HG02571 (cell line): ENCODE results near the gene MITD1.
"Not testable (repeated sequence)": the region's sequence is repeated elsewhere in the genome, so short reads cannot be mapped to it uniquely, and the experiment has no call there.

Source experiments
- ATAC-seq: cut with Tn5 transposase; IDR thresholded peaks from one replicate; pipeline ENCODE4 v1.9.1; 2021; ENCODE audit warnings: mild to moderate bottlenecking, moderate library complexity; ENCODE audit not compliant: unreplicated experiment

The MITD1 gene

DNA sequence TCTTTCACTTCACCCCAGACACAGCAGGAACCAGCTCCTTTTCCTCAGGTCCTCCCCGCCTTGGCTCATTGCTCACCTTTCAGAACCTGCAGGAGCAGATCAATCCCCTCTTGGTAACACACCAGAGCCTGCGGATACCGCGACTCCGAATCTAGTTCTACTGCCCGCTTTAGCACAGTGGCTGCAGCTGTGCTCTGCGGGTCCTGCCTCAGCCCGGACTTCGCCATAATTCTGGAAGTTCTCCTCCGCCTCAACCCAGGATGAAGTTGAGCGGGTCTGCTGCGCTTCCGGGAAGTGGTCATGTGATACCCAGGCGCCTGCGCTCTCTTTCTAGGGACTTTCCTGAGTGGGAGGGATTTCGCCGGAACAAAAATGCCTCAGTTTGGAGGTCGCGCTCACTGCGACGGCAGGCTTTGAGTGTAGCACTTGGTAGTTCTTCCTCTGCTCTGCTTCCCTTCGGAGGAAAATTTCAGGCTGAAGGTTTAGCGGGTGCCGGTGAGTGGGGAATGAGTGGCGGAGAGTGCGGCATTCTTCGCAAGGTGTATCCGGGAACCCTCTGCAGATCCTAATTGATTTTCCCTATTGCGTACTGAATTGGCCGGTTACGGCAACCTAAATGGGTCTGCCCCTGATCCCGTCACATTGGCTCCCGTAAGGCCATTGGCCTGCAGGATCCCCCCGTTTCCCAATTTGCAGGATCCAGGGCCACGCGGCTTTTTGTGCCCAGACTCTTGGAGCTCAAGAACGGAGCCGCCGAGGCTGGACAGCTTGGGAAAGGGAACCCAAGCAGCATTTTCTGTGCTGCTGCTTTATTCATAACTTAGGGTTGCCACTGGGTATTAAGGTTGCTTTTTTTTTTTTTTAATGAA is at the start of gene MITD1, which contains the start of gene MRPL30:
Gene MITD1, minus strand, starts transcription at position 304 of the 869 bp plus-strand sequence. Its CDS starts 77 bp downstream, at position 227.
Gene MRPL30, plus strand, starts transcription at position 430 of the 869 bp plus-strand sequence. CDS start 5,020 bp downstream, outside the sequence.
- peak; percentile 96 for ATAC-seq

DNA sequence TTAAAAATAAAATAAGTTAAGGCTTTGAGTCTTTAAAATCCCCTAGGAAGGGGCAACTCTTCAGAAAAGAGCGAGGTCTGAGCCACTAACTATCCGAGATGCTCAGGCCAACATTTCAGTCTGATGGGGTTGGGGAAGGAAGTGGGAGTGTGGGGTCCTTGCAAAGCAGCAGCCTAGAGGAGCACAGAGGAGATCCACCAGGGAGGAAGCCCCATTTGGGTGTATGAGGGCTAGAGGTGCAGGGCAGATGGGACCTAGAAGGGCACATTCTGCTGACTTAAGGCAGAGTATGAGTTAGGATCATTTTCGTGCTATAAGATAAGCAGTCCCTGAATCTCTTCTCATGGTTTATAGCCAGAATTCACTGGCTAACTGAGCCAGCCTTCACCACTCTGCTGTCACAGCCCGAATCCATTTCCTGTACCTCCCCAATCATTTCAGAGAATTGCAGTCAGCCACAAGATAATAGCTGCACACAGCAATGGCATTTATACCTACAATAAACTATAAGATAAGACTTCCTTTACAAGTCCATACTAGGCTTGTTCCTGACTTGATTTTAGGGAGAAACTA is 37.2 kb upstream of the MITD1 start:
- no peak for ATAC-seq

DNA sequence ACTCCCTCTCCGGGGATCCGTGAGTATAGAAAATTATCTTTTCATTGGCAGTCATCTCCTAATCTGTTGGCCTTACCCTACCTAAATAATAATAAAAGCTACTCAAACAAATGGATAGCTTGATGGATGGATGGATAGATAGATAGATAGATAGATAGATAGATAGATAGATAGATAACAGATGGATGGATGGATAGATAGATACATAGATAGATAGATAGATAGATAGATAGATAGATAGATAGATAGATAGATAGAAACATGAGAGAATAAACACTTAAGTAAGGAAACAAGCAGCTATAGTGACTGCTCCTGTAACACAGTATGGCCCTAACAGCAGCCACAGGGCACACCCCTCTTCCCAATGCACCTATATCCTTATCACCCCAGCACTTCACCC is 35.2 kb upstream of the MITD1 start:
- ATAC-seq, result no peak

DNA sequence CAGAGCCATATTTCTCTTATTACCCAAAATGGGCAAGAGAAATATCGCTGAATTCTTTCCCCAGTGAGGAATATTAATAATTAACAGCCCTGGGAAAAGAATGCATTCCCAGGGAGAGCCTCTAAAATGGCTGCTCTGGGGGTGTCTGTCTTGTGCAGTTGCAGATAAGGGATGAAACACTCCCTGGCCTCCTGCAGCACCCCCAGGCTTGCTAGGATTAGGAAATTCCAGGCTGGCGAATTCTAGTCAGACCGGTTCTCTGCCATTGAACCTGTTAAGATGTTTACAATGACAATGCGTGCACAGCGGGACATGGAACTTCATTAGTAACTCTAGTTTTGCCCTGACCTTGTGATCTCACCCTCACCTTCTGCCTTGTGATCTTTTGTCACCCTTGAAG is 24.6 kb upstream of the MITD1 start:
- no peak for ATAC-seq

DNA sequence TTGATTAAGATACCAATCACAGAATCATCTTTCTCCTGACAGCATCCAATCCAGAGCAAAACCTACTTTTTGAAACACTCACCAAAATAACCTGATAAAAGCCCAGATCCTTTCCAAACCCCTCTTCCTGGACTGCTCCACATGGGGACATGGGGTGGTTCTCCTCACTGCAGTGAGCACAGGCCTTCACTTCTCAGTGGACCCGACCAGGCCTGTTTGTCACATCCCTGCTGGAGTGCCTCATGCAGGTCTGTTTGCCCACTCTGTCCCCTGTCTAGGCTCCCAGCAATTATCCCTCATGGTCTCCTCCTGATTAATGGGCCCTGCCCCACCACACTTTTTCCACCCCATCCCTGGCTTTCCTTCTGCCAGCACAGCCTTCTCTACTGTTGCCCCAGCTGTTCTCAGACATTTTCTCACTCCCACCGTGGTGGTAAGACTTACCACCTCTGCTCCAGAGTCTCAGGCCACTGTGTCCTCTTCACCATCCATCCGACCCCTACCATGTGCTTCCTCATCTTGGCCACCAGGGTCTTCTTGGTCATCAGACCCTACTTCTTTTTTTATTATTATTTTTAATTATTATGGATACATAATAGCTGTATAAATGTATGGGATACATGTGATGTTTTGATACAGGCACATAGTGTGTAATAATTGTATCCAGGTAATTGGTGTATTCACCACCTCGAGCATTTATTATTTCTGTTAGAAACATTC is 21.3 kb upstream of the MITD1 start:
- no peak for ATAC-seq

DNA sequence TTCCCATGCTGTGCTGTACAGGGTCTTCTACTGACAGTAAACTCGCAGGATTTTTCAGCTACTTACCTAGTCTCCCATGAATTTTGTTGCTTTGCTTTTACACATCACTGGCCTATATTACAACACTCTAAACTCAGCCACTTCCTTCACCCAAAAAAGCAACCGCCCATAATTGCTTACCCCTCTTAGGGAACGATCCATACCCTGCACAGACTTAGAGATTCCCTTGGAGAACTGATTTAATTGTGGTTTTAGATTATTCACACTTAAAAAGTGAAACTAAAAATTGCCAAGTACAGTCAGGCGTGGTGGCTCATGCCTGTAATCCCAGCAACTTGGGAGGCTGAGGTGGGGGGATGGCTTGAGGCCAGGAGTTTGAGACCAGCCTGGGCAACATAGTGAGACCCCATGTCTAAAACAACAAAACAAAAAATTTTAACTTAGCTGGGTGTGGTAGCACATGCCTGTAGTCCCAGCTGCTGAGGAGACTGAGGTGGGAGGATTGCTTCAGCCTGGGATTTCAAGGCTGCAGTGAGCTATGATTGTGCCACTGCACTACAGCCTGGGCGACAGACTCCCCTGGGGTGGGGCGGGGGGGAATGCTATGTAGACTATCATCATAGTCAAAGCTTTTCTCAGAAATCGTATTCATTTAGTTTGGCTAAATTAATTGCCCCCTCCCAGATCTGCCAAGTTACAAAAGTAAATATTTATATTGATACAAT is 19.4 kb upstream of the MITD1 start:
- ATAC-seq, result no peak

DNA sequence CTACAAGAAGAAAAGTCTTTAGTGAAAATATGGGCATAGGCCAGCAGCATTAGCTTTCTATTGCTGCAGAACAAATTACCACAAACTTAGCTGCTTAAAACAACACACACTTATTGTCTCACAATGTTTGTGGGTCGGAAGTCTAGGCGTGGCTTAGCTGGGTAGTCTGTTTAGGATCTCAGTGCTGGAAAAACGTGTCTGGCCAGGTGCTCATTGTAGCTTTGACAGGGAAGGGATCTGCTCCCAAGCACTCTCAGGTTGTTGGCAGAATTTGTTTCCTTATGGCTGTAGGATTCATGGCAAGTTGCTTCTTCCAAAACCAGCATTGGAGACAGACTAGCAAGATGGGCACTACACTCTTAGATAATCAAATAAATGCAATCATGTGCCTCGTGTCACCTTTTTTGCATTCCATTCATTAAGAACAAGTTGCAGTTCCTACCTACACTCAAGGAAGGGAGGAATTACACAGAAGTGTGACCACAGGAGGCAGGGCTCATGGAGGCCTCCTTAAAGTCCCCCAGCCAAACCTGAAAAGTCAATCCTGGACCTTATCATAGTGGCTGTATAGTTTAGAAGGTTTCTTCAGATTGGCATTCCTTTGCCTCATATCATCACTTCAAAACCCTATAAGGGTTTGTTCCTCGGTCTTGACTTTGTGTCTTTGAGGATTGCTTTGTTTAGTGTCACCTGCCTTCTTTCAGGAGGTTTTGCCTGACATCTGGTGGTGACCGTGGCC is 17.4 kb upstream of the MITD1 start:
- no peak for ATAC-seq

DNA sequence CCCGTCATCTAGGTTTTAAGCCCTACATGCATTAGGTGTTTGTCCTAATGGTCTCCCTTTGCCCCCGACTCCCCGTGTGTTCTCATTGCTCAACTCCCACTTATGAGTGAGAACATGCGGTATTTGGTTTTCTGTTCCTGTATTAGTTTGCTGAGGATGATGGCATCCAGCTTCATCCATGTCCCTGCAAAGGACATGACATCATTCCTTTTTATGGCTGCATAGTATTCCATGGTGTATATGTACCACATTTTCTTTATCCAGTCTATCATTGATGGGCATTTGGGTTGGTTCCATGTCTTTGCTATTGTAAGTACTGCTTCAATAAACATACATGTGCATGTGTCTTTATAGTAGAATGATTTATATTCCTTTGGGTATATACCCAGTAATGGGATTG is 11.5 kb upstream of the MITD1 start:
- not testable (repeated sequence) for ATAC-seq

DNA sequence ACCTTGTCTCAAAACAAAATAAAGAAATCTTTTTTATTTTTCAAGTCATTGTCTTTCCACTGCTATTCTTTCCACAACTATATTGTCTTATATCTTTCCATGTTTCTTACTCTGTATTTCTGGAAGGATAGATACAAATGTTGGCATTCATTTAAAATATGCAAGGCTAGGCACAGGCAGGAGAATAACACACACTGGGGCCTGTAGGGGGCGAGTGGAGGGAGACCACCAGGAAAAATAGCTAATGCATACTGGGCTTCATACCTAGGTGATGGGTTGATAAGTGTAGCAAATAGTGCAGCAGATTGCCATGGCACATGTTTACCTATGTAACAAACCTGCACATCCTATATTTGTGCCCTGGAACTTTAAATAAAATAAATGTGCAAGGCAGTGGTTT is 9.7 kb upstream of the MITD1 start:
- ATAC-seq, result no peak

DNA sequence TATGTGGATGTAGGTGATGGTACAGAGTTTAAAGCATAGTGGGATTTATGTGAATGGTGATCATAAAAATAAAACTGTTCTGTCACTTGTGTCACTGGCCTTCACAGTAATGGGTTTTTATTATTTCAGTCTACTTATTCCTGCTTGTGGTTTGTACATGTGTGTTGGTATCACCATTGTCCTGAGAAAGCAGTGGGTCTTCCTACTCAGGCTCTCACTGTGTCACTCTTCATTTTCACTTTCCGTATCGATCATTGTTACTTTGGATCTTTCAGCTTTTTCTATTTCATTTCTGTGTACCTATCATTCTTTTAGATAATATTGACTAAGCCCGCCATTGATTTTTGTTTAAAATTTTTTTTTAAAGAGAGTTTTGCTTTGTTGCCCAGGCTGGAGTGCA is 7.5 kb upstream of the MITD1 start:
- ATAC-seq, result no peak

DNA sequence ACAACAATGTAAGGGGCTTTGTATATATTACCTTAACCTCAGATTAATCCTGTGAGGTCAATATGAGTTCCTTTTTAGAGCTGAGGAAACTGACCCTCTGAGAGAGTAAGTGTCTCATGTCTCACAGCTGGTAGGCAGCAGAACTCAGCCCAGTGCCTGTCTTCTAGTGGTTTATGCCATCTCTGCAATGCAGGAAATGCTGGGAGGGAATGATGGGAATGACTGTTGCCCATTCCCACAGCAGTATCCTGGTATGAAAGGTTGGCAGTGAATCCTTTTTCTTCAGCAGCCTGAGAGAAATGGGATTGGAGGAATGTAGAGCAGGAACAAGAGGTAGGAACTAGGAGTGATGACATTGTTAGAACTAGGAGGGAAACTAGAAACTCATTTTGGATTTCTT is 6.2 kb upstream of the MITD1 start:
- ATAC-seq, result no peak

DNA sequence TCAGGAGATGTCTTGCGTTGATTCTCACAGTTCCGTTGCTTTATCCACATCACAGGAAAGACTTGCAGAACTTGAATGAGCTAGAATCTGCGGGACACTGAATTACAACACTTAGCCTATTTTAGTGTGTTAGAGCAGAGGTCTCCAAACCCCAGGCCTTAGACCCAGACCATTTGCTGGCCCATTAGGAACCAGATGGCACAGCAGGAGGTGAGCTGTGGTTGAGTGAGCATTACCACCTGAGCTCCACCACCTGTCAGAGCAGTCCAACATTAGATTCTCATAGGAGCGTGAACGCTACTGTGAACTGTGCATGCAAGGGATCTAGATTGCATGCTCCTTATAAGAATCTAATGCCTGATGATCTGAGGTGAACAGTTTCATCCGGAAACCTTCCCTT is 4.0 kb upstream of the MITD1 start:
- ATAC-seq, result no peak

DNA sequence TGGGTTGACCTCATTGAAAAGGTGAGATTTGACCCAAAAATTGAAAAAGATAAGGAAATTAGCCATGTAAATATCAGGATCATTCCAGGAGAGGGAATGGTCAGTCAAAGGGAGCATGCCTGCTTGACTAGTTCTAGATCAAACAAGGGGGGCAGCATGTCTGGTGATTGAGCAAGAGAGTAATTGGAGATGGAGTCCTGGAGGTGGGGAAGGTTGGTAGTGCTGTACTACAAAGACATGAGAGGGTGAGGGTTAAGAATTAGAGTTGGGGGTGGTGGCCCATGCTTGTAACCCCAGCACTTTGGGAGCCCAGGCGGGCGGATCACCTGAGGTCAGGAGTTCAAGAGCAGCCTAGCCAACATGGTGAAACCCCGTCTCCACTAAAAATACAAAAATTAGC is 2.2 kb upstream of the MITD1 start:
- no peak for ATAC-seq

DNA sequence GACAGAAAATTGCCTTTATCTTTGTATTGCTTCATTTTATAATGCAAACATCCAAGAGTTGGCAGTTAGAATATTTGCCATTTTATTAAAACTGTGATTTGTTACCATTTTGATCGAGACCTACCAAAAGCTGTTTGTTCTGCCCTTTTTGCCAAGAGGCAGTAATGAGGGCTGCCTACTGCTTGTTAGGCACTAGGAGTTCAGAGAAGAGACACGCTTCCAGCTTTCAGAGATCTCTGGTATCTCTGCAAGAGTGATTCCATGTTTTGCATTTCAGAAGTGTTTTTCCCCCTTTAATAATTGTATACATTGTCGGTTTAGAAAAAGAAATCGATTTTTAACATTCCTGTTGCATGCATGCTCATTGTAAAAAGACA is 754 bp upstream of the MITD1 start:
- no peak for ATAC-seq

DNA sequence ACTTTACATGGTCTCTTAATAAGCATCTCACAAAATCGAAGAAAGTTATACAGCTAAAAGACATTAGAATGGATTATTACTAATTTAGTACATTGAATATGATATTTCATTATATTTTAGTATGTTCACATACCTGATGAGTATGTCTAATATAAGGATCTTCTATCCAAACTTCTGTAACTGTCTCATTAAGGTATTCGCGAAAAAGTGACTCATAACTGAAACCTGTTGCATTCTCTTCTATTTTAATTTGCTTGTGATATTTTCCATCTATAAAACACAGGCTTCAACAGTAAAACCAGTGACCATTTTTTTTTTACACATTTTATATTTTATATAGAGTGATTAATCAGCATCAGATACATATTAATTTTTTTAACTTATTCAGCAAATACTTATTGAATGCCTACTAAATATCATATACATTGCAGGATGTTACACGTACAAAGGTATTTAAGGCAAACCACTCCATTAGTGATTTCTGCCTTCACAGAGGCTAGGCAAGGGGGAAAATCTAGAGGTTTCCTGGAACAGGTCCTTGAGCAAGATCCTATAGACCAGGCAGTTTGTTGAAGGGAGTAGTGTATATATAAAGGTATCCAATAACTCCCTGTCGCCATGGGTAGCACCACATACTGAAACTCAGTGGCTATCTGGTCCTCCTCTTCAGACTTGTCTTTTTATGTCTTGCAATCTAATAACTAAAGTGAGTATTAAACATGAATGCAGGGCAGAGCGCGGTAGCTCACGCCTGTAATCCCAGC is 9.3 kb downstream of the MITD1 start:
- no peak for ATAC-seq

DNA sequence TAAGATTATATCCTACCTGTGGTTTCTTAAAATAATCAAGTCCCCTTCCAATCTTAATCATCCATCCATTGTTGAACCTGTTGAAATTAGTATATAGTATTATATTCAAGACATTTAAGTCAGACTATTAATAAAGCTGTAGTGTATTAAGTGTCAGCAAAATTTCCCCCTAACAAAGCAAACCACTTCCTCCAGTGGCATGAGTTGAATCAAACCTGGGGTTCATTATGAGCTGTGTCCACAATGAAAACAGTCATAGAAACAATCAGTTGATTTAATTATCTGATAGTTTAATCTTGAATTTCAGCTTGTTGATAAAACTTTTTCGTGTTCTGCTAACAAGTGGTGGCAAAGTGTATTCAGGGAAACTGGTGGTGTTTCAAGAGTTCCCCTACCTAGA is 11.3 kb downstream of the MITD1 start:
- ATAC-seq, result no peak

DNA sequence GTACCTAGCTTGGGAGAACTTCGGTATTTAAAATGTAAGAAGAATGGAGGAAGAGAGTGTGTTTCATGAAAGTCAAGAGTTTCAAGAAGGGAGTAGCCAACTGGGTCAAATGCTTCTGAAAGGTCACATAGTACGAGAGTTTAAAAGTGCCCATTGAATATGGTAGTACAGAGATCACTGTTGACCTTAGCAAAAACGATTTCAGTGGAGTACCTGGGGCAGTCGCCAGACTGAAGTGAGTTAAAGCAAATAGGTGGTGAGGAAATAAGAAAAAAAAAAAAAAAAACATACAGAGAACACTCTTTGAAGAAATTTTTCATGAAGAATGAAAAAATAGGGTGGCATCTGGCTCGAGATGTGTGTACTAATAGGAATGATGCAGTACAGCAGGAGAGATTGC is 14.6 kb downstream of the MITD1 start:
- ATAC-seq, result no peak

DNA sequence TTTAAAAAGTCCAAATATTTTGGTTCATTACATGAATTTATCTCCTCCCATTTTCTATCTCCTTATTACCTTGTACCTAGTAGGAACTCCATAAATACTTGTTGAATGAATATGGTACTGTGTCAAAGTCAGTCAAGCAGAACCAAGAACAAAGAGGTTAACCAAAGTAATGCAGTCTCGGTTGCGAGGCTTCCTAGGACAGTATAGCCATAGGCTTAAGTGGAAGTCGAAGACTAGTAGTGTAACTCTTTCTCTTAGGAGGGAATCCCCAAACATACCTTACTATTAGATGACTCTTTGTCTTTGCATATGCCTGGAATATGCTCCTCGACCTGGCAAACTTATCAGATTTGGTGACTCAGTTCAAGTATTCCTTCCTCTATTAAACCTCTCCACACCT is 21.3 kb downstream of the MITD1 start:
- no peak for ATAC-seq

DNA sequence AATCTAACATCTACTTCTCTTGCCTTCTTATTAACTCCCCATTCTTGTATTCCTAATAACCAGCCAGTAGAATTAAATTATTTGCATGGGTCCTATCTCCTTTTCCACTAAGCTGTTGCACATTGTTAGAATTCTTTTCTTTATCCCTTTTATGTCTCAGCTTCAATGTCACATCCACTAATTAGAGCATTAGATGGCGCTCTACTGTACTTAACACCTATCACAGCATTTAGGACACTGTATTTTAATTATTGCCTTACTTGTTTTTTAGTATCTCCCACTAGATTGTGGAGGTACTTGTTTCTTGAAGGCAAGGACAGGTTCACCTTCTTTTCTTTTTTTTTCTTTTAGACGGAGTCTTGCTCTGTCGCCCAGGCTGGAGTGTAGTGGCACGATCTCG is 22.3 kb downstream of the MITD1 start:
- ATAC-seq, result no peak

DNA sequence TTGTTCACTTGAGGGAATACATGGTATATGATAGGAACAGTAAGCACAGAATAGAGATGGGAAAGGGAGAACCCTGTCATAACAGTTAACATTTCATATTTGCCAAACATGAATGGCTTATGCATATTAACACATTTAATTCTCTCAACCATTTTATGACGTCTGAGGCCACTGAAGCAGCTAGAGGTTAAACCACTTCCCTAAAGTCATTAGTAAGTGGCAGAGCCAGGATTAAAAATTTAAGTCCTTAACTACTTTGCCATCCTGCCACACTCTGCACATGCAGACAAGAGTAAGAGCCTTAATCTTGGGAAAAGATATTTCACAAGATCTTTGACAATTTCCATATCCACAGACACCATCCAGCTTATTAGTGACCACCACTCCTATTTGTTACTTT is 24.0 kb downstream of the MITD1 start:
- ATAC-seq, result no peak
